SK-N-SH (cell line): ENCODE results near the gene NCF4. TPM values are rescaled to one million over a fixed set of nuclear protein-coding genes. Genes with fewer than 3 reads are reported as not detected.

Experiments
- CTCF ChIA-PET: fragments of 300-600, 350-600 bp; formaldehyde crosslinking; extraction: SDS; loops from one replicate; lab custom pipeline; 2021; lab: Yijun Ruan, JAX
- POLR2A ChIA-PET: fragments of 350-600 bp; sonication (Branson Sonifier 250); formaldehyde crosslinking; extraction: SDS; loops from one replicate; lab custom pipeline; 2020; ENCODE audit warnings: antibody characterized with exemption, inconsistent platforms; lab: Yijun Ruan, JAX
- DNase-seq: peaks from one replicate; pipeline ENCODE4 v3.0.0; 2012
- H2AFZ ChIP-seq: fragments of 200-600 bp; sonication (generic); 2 replicates; pipeline ENCODE4 v1.8.1; 2016; ENCODE audit warnings: antibody characterized with exemption, mild to moderate bottlenecking, low read depth
- H3F3A ChIP-seq: fragments of 200-600 bp; sonication (generic); replicated peaks from 2 replicates; pipeline ENCODE3; 2016; ENCODE audit warnings: antibody characterized with exemption, mild to moderate bottlenecking; ENCODE audit not compliant: insufficient read depth
- H3K27ac ChIP-seq, 2 experiments: fragments of 200-500 bp in 1 of 2; fragments of 200-600 bp in 1 of 2; sonication (Bioruptor generic) in 1 of 2; sonication (generic), shearing (Covaris generic) in 1 of 2; 2 replicates each; pipeline versions ENCODE4 v1.5.1 to v1.6.1; 2014 to 2016; ENCODE audit warnings: low read depth in 2 of 2, inconsistent platforms in 1 of 2, low read length in 1 of 2, mild to moderate bottlenecking in 1 of 2, mixed read lengths in 1 of 2
- H3K27me3 ChIP-seq: fragments of 200-600 bp; sonication (generic), shearing (Covaris generic); 2 replicates; pipeline ENCODE4 v1.6.1; 2016; ENCODE audit warnings: mixed run types; ENCODE audit not compliant: insufficient read depth
- H3K36me3 ChIP-seq, 2 experiments: fragments of 200-500 bp in 1 of 2; fragments of 200-600 bp in 1 of 2; sonication (Bioruptor generic) in 1 of 2; sonication (generic) in 1 of 2; replicated peaks in 1 of 2; 2 replicates each; pipeline versions ENCODE3 to v1.5.1; 2014 to 2016; ENCODE audit warnings: low read length in 1 of 2, mild to moderate bottlenecking in 1 of 2; ENCODE audit not compliant: insufficient read depth in 2 of 2, control insufficient read depth in 1 of 2
- H3K4me1 ChIP-seq, 2 experiments: fragments of 200-500 bp in 1 of 2; fragments of 200-600 bp in 1 of 2; sonication (Bioruptor generic) in 1 of 2; sonication (generic), shearing (Covaris generic) in 1 of 2; 2 replicates each; pipeline versions ENCODE4 v1.5.1 to v1.6.1; 2014 to 2016; ENCODE audit warnings: low read depth in 1 of 2, low read length in 1 of 2, mixed run types in 1 of 2; ENCODE audit not compliant: insufficient read depth in 2 of 2, control insufficient read depth in 1 of 2
- H3K4me2 ChIP-seq: fragments of 200-600 bp; sonication (generic), shearing (Covaris generic); 2 replicates; pipeline ENCODE4 v1.6.1; 2017; ENCODE audit warnings: mixed run types
- H3K4me3 ChIP-seq, 2 experiments: fragments of 200-500 bp in 1 of 2; fragments of 200-600 bp in 1 of 2; sonication (Bioruptor generic) in 1 of 2; sonication (generic), shearing (Covaris generic) in 1 of 2; 2 replicates each; pipeline versions ENCODE4 v1.5.1 to v1.8.1; 2014 to 2016; ENCODE audit warnings: low read depth in 2 of 2, inconsistent platforms in 1 of 2, low read length in 1 of 2, mild to moderate bottlenecking in 1 of 2, mixed read lengths in 1 of 2, moderate library complexity in 1 of 2
- H3K79me2 ChIP-seq: fragments of 200-600 bp; sonication (generic); 2 replicates; pipeline ENCODE4 v1.8.1; 2017; ENCODE audit warnings: mild to moderate bottlenecking; ENCODE audit not compliant: insufficient read depth
- H3K9ac ChIP-seq: fragments of 200-600 bp; sonication (generic); 2 replicates; pipeline ENCODE4 v1.6.1; 2017; ENCODE audit warnings: mixed run types
- H3K9me2 ChIP-seq: fragments of 200-600 bp; sonication (generic); 2 replicates; pipeline ENCODE4 v1.6.1; 2017; ENCODE audit warnings: mixed run types
- H3K9me3 ChIP-seq: fragments of 200-600 bp; sonication (generic); 2 replicates; pipeline ENCODE4 v1.6.1; 2017; ENCODE audit warnings: mixed run types, mild to moderate bottlenecking, moderate library complexity
- H4K20me1 ChIP-seq: fragments of 200-600 bp; sonication (generic); 2 replicates; pipeline ENCODE4 v1.6.1; 2017; ENCODE audit warnings: mild to moderate bottlenecking, mixed run types; ENCODE audit not compliant: insufficient read depth
- CHD2 ChIP-seq: fragments of 150-350 bp; IDR thresholded peaks from 2 replicates; pipeline ENCODE4 v1.6.1; 2018; ENCODE audit warnings: low read length; ENCODE audit not compliant: partially characterized antibody
- EP300 ChIP-seq, 2 experiments: IDR thresholded peaks; 2 replicates each; pipeline versions ENCODE4 v1.4.0 to v1.6.1; 2012; ENCODE audit warnings: borderline replicate concordance in 1 of 2, low read depth in 1 of 2, low read length in 1 of 2
- EZH2phosphoT487 ChIP-seq: fragments of 200-600 bp; sonication (generic); IDR thresholded peaks from 2 replicates; pipeline ENCODE4 v1.6.1; 2017; ENCODE audit warnings: low read depth, mixed run types, mild to moderate bottlenecking, antibody characterized with exemption, moderate library complexity, borderline replicate concordance
- GABPA ChIP-seq: IDR thresholded peaks from 2 replicates; pipeline ENCODE4 v1.4.0; 2012; ENCODE audit warnings: low read depth, mild to moderate bottlenecking
- GATA2 ChIP-seq: sonication (generic); formaldehyde crosslinking; IDR thresholded peaks from 2 replicates; pipeline ENCODE4 v1.5.0; 2020; ENCODE audit warnings: mild to moderate bottlenecking, missing genetic modification reagents
- JUND ChIP-seq: IDR thresholded peaks from 2 replicates; pipeline ENCODE4 v1.4.0; 2012
- MEF2A ChIP-seq: IDR thresholded peaks from 2 replicates; pipeline ENCODE4 v1.4.0; 2012; ENCODE audit warnings: low read depth, borderline replicate concordance
- NFIC ChIP-seq: IDR thresholded peaks from 2 replicates; pipeline ENCODE4 v1.4.0; 2012; ENCODE audit warnings: borderline replicate concordance
- PBX3 ChIP-seq: IDR thresholded peaks from 2 replicates; pipeline ENCODE4; 2012
- POLR2AphosphoS5 ChIP-seq: IDR thresholded peaks from 2 replicates; pipeline ENCODE4 v1.6.1; 2012; ENCODE audit warnings: low read depth, low read length
- RCOR1 ChIP-seq: fragments of 150-350 bp; IDR thresholded peaks from 2 replicates; pipeline ENCODE4 v1.6.1; 2017; ENCODE audit warnings: antibody characterized with exemption, low read length
- REST ChIP-seq: IDR thresholded peaks from 2 replicates; pipeline ENCODE4 v1.6.1; 2012; ENCODE audit warnings: mild to moderate bottlenecking, low read depth, low read length, moderate library complexity
- SIN3A ChIP-seq: IDR thresholded peaks from 2 replicates; pipeline ENCODE4 v1.6.1; 2012; ENCODE audit warnings: low read depth, mild to moderate bottlenecking, low read length, moderate library complexity, borderline replicate concordance
- USF2 ChIP-seq: fragments of 150-350 bp; IDR thresholded peaks from 2 replicates; pipeline ENCODE4 v1.6.1; 2017; ENCODE audit warnings: antibody characterized with exemption, low read length, low read depth, borderline replicate concordance
- YY1 ChIP-seq: IDR thresholded peaks from 2 replicates; pipeline ENCODE4 v1.4.0; 2012; ENCODE audit warnings: low read depth, mild to moderate bottlenecking
- ZBTB33 ChIP-seq: IDR thresholded peaks from 2 replicates; pipeline ENCODE4 v1.4.0; 2012; ENCODE audit warnings: low read depth, borderline replicate concordance
- WGBS: methylation state at CpG from one replicate; pipeline ENCODE4 v1.1.6; 2017; ENCODE audit warnings: low lambda C conversion rate; 5-methylcytosine and 5-hydroxymethylcytosine counted together
- polyA plus RNA-seq, 3 experiments: library from polyadenylated mRNA; depleted of rRNA; stranded (reverse); fragments of >200 nt; gene quantifications; 2 replicates each; pipeline ENCODE4 v1.2.3, GENCODE V29; 2012
- TF ChIP-seq, protein P1 (sequence below): IDR thresholded peaks from 2 replicates; pipeline ENCODE4 v1.4.0; 2012; ENCODE audit warnings: low read depth
- TF ChIP-seq, protein P2 (sequence below): IDR thresholded peaks from 2 replicates; pipeline ENCODE4 v1.4.0; 2012; ENCODE audit warnings: low read depth, borderline replicate concordance

NCF4 gene
- polyA plus RNA-seq, 1 of the 3 experiments (the other 2 are of a cell fraction) = not detected

- Histone ChIP-seq H3K9ac (no peak overlapping the region), H3K9me3 (no peaks in the 10 kb centered on the region), H3K9me2 (no peaks in the 10 kb centered on the region), H3K36me3 (no peaks in the 10 kb centered on the region), H4K20me1 (no peaks in the 10 kb centered on the region), H3K27me3 (peaks cover 2% of the 10 kb centered on the region), H3K27ac (no peak overlapping the region), H3K4me2 (no peak overlapping the region), H3K4me3 (no peak overlapping the region), H3F3A (no peaks in the 10 kb centered on the region), H2AFZ (no peak overlapping the region), H3K79me2 (no peaks in the 10 kb centered on the region), H3K4me1 (no peaks in the 10 kb centered on the region)
- TF ChIP-seq PBX3 (no peak), EZH2phosphoT487 (no peak), RCOR1 (no peak), SIN3A (no peak), YY1 (no peak), NFIC (no peak), REST (no peak), CHD2 (no peak), USF2 (no peak), GABPA (no peak), JUND (no peak), POLR2AphosphoS5 (no peak), GATA2 (CRISPR knock-in tag) (no peak), EP300 (IDR thresholded peaks at IDR 0.05; ENCODE audit: borderline replicate concordance in 1 of 2, low read depth in 1 of 2, low read length in 1 of 2) (no peak), MEF2A (no peak), ZBTB33 (no peak)
- TF ChIP-seq, protein P1, sequence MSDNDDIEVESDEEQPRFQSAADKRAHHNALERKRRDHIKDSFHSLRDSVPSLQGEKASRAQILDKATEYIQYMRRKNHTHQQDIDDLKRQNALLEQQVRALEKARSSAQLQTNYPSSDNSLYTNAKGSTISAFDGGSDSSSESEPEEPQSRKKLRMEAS = no peak
- TF ChIP-seq, protein P2, sequence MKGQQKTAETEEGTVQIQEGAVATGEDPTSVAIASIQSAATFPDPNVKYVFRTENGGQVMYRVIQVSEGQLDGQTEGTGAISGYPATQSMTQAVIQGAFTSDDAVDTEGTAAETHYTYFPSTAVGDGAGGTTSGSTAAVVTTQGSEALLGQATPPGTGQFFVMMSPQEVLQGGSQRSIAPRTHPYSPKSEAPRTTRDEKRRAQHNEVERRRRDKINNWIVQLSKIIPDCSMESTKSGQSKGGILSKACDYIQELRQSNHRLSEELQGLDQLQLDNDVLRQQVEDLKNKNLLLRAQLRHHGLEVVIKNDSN = no peak
- POLR2A ChIA-PET = no interaction called here
- CTCF ChIA-PET = interaction anchor here (0.9 kb wide), 1 partner anchor 316 kb away, joined by 3 read pairs; no protein-coding TSS in a partner anchor
- DNase-seq = no peak
- 45% methylated on average over 8 of the region's 26 CpGs for WGBS
Measured at GRCh38 chr22:36862251-36863242, 1.7 kb downstream of the NCF4 start.
